WI38 (cell line): ENCODE data around the gene HSP90AA1.

Experiments used
- H3K4me3 ChIP-seq: 2 replicates; pipeline ENCODE4 v1.5.1; 2011; ENCODE audit warnings: low read depth, mild to moderate bottlenecking, control low read depth, low read length
- CTCF ChIP-seq: IDR thresholded peaks from 2 replicates; pipeline ENCODE4 v1.5.1; 2012; ENCODE audit warnings: low read depth, mild to moderate bottlenecking, control low read depth, low read length

The HSP90AA1 gene

GRCh38 chr14:102044566-102044965, 42.3 kb downstream of the HSP90AA1 start:
- no peak overlapping the region for H3K4me3 ChIP-seq
- TF ChIP-seq CTCF: no peak

GRCh38 chr14:102043251-102044025, 43.4 kb downstream of the HSP90AA1 start:
- H3K4me3 ChIP-seq: no peak overlapping the region
- no peak for TF ChIP-seq CTCF

- no peak for TF ChIP-seq CTCF
- no peak overlapping the region for H3K4me3 ChIP-seq
These were observed 44.1 kb downstream of the HSP90AA1 start for GRCh38 chr14:102042699-102043098.

- no peak for TF ChIP-seq CTCF
- H3K4me3 ChIP-seq: no peak overlapping the region
These were observed 46.7 kb downstream of the HSP90AA1 start for GRCh38 chr14:102040153-102040552.

- no peak for TF ChIP-seq CTCF
- H3K4me3 ChIP-seq: no peak overlapping the region
These were observed 47.7 kb downstream of the HSP90AA1 start for GRCh38 chr14:102039157-102039556.

- no peak for TF ChIP-seq CTCF
- no peak overlapping the region for H3K4me3 ChIP-seq
These were observed 49.2 kb downstream of the HSP90AA1 start for GRCh38 chr14:102037686-102038085.

- no peak for TF ChIP-seq CTCF
- H3K4me3 ChIP-seq: no peak overlapping the region
These were observed 50.9 kb downstream of the HSP90AA1 start for GRCh38 chr14:102035914-102036313.
